GM13976 (cell line): ENCODE measurements around the gene TRAP1.

ENCODE experiments used
- DNase-seq: peaks from one replicate; pipeline ENCODE4 v3.0.0; 2012; ENCODE audit warnings: low spot score
- in situ Hi-C: fragments of 300-500 bp; cut with MboI; formaldehyde crosslinking; loops from one replicate; pipeline ENCODE4 v1.12.0; 2022; ENCODE audit warnings: low sequenced_read_pairs, mixed read lengths, inconsistent platforms; ENCODE audit not compliant: unreplicated experiment
- TF ChIP-seq, protein P1 (sequence below): IDR thresholded peaks from 2 replicates; pipeline ENCODE4 v1.5.1; 2012; ENCODE audit warnings: borderline replicate concordance, mild to moderate bottlenecking; ENCODE audit not compliant: insufficient read depth; ENCODE audit errors: extremely low read depth, missing control alignments, control extremely low read depth

TRAP1 gene

GRCh38 chr16:3751878-3752277 is 34.6 kb upstream of the TRAP1 start:
- TF ChIP-seq, protein P1, sequence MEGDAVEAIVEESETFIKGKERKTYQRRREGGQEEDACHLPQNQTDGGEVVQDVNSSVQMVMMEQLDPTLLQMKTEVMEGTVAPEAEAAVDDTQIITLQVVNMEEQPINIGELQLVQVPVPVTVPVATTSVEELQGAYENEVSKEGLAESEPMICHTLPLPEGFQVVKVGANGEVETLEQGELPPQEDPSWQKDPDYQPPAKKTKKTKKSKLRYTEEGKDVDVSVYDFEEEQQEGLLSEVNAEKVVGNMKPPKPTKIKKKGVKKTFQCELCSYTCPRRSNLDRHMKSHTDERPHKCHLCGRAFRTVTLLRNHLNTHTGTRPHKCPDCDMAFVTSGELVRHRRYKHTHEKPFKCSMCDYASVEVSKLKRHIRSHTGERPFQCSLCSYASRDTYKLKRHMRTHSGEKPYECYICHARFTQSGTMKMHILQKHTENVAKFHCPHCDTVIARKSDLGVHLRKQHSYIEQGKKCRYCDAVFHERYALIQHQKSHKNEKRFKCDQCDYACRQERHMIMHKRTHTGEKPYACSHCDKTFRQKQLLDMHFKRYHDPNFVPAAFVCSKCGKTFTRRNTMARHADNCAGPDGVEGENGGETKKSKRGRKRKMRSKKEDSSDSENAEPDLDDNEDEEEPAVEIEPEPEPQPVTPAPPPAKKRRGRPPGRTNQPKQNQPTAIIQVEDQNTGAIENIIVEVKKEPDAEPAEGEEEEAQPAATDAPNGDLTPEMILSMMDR: no peak
- DNase-seq: no peak
- in situ Hi-C loops: no loop called here

DNA sequence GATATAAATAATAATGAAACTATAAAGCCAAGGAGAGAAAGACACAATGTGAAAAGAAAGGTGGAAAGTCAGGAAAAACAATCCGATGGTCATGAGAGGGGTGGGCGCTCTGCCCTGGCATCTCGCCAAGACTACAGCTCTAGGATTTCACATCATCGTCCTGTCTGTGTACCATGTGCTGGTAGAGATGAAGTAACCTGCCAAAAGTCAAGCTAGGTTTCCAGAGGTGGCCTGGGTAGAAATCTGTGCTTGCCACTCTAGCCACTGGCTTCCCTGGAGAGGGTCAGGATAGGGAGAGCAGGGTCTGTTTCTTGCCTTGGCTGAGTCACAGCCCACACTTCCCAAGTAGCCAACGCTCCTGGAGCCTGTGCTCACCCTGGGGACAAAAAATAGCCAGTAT is 31.0 kb upstream of the TRAP1 start:
- DNase-seq: no peak
- in situ Hi-C loops: no loop called here
- TF ChIP-seq, protein P1: no peak

DNA sequence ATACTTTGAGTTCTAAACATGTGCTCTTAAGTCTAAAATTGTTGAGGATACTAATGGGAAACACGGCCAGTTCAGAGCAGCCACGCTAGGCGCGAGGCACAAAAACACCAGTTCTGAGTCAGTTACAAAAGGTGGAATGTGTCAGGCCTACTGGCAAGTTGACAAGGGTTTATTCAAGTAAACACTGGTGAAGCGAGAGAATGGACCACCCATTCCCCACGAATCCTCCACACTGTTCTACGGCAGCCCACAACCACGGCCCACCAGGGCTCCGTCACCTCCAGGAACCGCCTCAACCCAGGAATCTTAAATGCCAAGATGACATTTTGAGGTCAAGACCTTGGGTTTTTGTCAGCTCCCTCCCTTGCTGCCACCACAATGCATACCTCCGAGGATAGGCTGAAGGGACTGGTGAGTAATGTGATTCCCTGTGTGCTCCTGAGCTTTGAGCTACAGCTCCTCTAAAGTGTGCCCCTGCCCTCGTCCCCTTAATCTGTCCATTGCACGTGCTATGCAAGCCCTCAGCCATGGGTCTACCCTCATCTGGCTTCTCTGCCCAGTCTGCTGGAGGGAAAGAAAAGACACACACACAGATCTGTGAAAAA is 28.5 kb upstream of the TRAP1 start:
- TF ChIP-seq, protein P1: no peak
- no peak for DNase-seq
- in situ Hi-C loops: no loop called here

- in situ Hi-C loops: no loop called here
- TF ChIP-seq, protein P1: no peak
- DNase-seq: no peak
Observed at GRCh38 chr16:3744018-3744417, 26.7 kb upstream of the TRAP1 start.

- no peak for DNase-seq
- TF ChIP-seq, protein P1: no peak
- in situ Hi-C loops: no loop called here
Observed at GRCh38 chr16:3740934-3741333, 23.6 kb upstream of the TRAP1 start.

DNA sequence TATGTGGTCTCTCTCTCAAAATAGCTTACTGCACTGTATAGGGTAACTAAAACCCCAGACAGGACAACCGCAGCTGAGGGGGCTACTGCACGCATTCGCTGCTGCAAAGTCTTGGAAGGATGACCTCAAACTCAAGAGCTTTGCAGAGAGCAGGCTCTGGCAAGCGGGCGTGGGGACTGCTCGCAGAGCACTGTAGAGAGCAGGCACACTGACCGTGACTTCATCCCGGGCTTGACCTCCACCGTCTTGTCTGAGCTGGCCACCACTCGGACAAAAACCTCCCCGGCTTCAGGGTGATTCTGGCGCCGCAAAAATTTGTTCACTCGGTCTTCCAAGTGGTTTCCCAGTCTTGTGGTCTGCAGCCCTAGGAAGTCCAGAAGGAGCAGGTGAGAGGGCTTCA is 22.9 kb upstream of the TRAP1 start:
- TF ChIP-seq, protein P1: no peak
- no peak for DNase-seq
- in situ Hi-C loops: no loop called here
